Measurements from ENCODE around the gene SPRY4. TPM values are rescaled to one million over a fixed set of nuclear protein-coding genes. Genes with fewer than 3 reads are reported as not detected.
"Not testable (repeated sequence)": the region's sequence is repeated elsewhere in the genome, so short reads cannot be mapped to it uniquely, and the experiment has no call there.

Gene SPRY4
- total and polyA plus RNA-seq, 2 of the 8 experiments (the other 6 are each of a cell fraction or from before 2014, with no cell fraction given), result 59.1 to 113 TPM

GRCh38 chr5:142344915-142345314 lies 20.1 kb upstream of the SPRY4 start:
- DNase-seq (ENCODE audit: low read depth in 1 of 2, low spot score in 2 of 2); H3K79me1 ChIP-seq (ENCODE audit: low read depth, low read length); H3K4me2 ChIP-seq (ENCODE audit: insufficient read depth in 1 of 2, low read depth in 2 of 2, low read length in 2 of 2); H4K20me1 ChIP-seq (replicated peaks in 1 of 2; ENCODE audit: control insufficient read depth in 1 of 2, insufficient read depth in 2 of 2, low read length in 2 of 2); H4K5ac ChIP-seq (ENCODE audit: insufficient read length, low read depth, low read length); H2BK5ac ChIP-seq (ENCODE audit: low read depth, low read length); H3K18ac ChIP-seq (ENCODE audit: extremely low read depth, low read length); H2BK120ac ChIP-seq (replicated peaks; ENCODE audit: low read depth, low read length); H3K23ac ChIP-seq (ENCODE audit: insufficient read length); H3K9ac ChIP-seq (replicated peaks in 1 of 4; ENCODE audit: extremely low read depth in 1 of 4, low read depth in 3 of 4, low read length in 3 of 4); H3K4ac ChIP-seq (replicated peaks; ENCODE audit: insufficient read length, low read depth, low read length); H3K4me1 ChIP-seq (replicated peaks in 1 of 4; ENCODE audit: control insufficient read depth in 3 of 4, insufficient read depth in 4 of 4, low read length in 3 of 4); H3K4me3 ChIP-seq (ENCODE audit: extremely low read depth in 1 of 4, insufficient read depth in 2 of 4, low read depth in 3 of 4, low read length in 4 of 4); H3K56ac ChIP-seq (replicated peaks; ENCODE audit: insufficient read length, low read depth, low read length); H2AK5ac ChIP-seq (ENCODE audit: low read depth, low read length); H2BK15ac ChIP-seq (ENCODE audit: low read length); H2BK12ac ChIP-seq (ENCODE audit: low read depth, low read length); H3K14ac ChIP-seq (ENCODE audit: insufficient read length); H4K8ac ChIP-seq (ENCODE audit: extremely low read depth, insufficient read depth, low read length); H3K27me3 ChIP-seq (replicated peaks in 1 of 4; ENCODE audit: control insufficient read depth in 3 of 4, extremely low read depth in 1 of 4, insufficient read depth in 3 of 4, low read length in 3 of 4); H2AFZ ChIP-seq (ENCODE audit: low read length); H2BK20ac ChIP-seq (ENCODE audit: low read length); H4K91ac ChIP-seq (replicated peaks; ENCODE audit: insufficient read length, low read length); H3K27ac ChIP-seq (ENCODE audit: low read depth, low read length); FAIRE-seq; H3K79me2 ChIP-seq (ENCODE audit: control insufficient read depth in 1 of 2, insufficient read depth in 2 of 2, low read length in 2 of 2); H3K23me2 ChIP-seq (ENCODE audit: low read depth, low read length): not testable (repeated sequence)
- Histone ChIP-seq H3K9me3 (ENCODE audit: insufficient read depth in 2 of 2, low read depth in 1 of 2, low read length in 1 of 2) (peaks cover 27 to 28% of the 10 kb centered on the region in 2 experiments), H3K36me3 (ENCODE audit: control insufficient read depth in 2 of 4, insufficient read depth in 4 of 4, low read length in 3 of 4) (peaks cover 0 to 20% (median 0%) of the 10 kb centered on the region in 4 experiments; a peak in 3 of 8 replicates)
- ChIA-PET POLR2A (ENCODE audit: partially characterized antibody) (interaction anchor here (0.6 to 2.2 kb wide), 7 partner anchors 11 to 1945 kb away, joined by 3 to 9 read pairs (median 4); no protein-coding TSS in a partner anchor), CTCF (ENCODE audit: partially characterized antibody) (interaction anchor here (0.7 to 1.2 kb wide), 5 partner anchors 10 to 204 kb away, joined by 3 to 7 read pairs (median 3); no protein-coding TSS in a partner anchor)
- 92% methylated on average over 3 of the region's 3 CpGs; no CpG with 5 or more reads in 1 of the 2 experiments for WGBS, 2 experiments (ENCODE audit: extremely low coverage in 1 of 2, insufficient coverage in 1 of 2, insufficient read length in 1 of 2, insufficient replicate concordance in 2 of 2, low coverage in 1 of 2, low lambda C conversion rate in 2 of 2, missing lambda C conversion rate in 1 of 2)

Data from H1 (cell line).